Body of pancreas (tissue), 4 donors: Measurements from ENCODE around the gene TMEM186. TPM values are rescaled to one million over a fixed set of nuclear protein-coding genes. Genes with fewer than 3 reads are reported as not detected.

Source experiments
- ATAC-seq: fragments of 150-250 bp; one replicate; pipeline ENCODE4 v1.9.1; 2016
- DNase-seq, 4 donors: peaks; one replicate each; pipeline ENCODE4 v3.0.0-alpha.2; 2019
- H3K27ac ChIP-seq, 4 donors: fragments of 200-600 bp; sonication (generic); 1 replicate in 3 of 4; 2 replicates in 1 of 4; pipeline versions ENCODE4 v1.5.1 to v1.6.1; 2016 to 2019; ENCODE audit warnings: mild to moderate bottlenecking in 1 of 4, mixed read lengths in 1 of 4, moderate library complexity in 1 of 4
- H3K27me3 ChIP-seq, 2 donors: fragments of 200-600 bp; sonication (generic); one replicate each; pipeline ENCODE4 v1.6.0; 2016; ENCODE audit warnings: mild to moderate bottlenecking in 1 of 2
- H3K36me3 ChIP-seq, 2 donors: fragments of 200-600 bp; sonication (generic); replicated peaks in 1 of 2; 2 replicates each; pipeline ENCODE4 v1.5.1; 2016; ENCODE audit warnings: low read depth in 2 of 2; ENCODE audit not compliant: insufficient read depth in 1 of 2
- H3K4me1 ChIP-seq: fragments of 200-600 bp; sonication (generic); one replicate; pipeline ENCODE4 v1.6.0; 2016
- H3K4me3 ChIP-seq, 2 donors: fragments of 200-600 bp; sonication (generic); 1 replicate in 1 of 2; 2 replicates in 1 of 2; pipeline ENCODE4 v1.5.1; 2016 to 2019
- H3K9me3 ChIP-seq, 3 donors: fragments of 200-600 bp; sonication (generic); 1 replicate in 2 of 3; 2 replicates in 1 of 3; pipeline ENCODE4 v1.5.1; 2016
- POLR2A ChIP-seq, 3 donors: fragments of 450-650 bp; IDR thresholded peaks; one replicate each; pipeline ENCODE4 v1.6.1; 2016; ENCODE audit warnings: antibody characterized with exemption in 3 of 3, mild to moderate bottlenecking in 2 of 3
- WGBS, 2 donors: methylation state at CpG; one replicate each; pipeline ENCODE4 v1.1.5; 2017; 5-methylcytosine and 5-hydroxymethylcytosine counted together
- intact Hi-C: fragments of 100-400 bp; cut with DNase I; formaldehyde crosslinking; loops from one replicate; pipeline ENCODE4 v1.15.1; 2023
- total RNA-seq, 2 donors: library from RNA; depleted of rRNA; stranded (reverse); fragments of >200 nt; gene quantifications; one replicate each; pipeline ENCODE4 v1.1.0, GENCODE V29; 2016
- TF ChIP-seq, protein P1 (sequence below), 7 experiments: fragments of 450-650 bp in 4 of 7; fragments of 200-600 bp in 3 of 7; sonication (generic) in 3 of 7; IDR thresholded peaks; one replicate each; pipeline ENCODE4 v1.5.1; 2016 to 2019; ENCODE audit warnings: antibody characterized with exemption in 7 of 7

The TMEM186 gene
- total RNA-seq, 2 donors from 2014 or later = 0.99 to 3.6 TPM

- no peaks in the 10 kb centered on the region for H3K9me3 ChIP-seq
- no peaks in the 10 kb centered on the region for H3K27me3 ChIP-seq
- no peak overlapping the region for H3K4me3 ChIP-seq
- H3K27ac ChIP-seq = peak overlapping the region in 3 of 4 donors; percentile 7 to 43 (median 15)
- ATAC-seq (peak; percentile 68), DNase-seq (peak in 2 of 4 donors; percentile 22 to 24)
- 15 to 23% methylated on average over 3 of the region's 3 CpGs for WGBS, 2 donors
- H3K36me3 ChIP-seq = peaks cover 9 to 15% of the 10 kb centered on the region in 2 donors
- intact Hi-C loops = no loop called here
- H3K4me1 ChIP-seq = peaks cover 9% of the 10 kb centered on the region
- TF ChIP-seq, protein P1, sequence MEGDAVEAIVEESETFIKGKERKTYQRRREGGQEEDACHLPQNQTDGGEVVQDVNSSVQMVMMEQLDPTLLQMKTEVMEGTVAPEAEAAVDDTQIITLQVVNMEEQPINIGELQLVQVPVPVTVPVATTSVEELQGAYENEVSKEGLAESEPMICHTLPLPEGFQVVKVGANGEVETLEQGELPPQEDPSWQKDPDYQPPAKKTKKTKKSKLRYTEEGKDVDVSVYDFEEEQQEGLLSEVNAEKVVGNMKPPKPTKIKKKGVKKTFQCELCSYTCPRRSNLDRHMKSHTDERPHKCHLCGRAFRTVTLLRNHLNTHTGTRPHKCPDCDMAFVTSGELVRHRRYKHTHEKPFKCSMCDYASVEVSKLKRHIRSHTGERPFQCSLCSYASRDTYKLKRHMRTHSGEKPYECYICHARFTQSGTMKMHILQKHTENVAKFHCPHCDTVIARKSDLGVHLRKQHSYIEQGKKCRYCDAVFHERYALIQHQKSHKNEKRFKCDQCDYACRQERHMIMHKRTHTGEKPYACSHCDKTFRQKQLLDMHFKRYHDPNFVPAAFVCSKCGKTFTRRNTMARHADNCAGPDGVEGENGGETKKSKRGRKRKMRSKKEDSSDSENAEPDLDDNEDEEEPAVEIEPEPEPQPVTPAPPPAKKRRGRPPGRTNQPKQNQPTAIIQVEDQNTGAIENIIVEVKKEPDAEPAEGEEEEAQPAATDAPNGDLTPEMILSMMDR (IDR thresholded peaks at IDR 0.05) = no peak
- TF ChIP-seq POLR2A (IDR thresholded peaks at IDR 0.05) = no peak
Measured at GRCh38 chr16:8773537-8773936, 23.9 kb downstream of the TMEM186 start.

- no peak overlapping the region for H3K27ac ChIP-seq
- DNase-seq (no peak), ATAC-seq (no peak)
- no peaks in the 10 kb centered on the region for H3K27me3 ChIP-seq
- H3K9me3 ChIP-seq = no peaks in the 10 kb centered on the region
- WGBS, 2 donors = 81 to 87% methylated on average over 10 to 12 of the region's 12 CpGs
- no peak for TF ChIP-seq POLR2A (IDR thresholded peaks at IDR 0.05)
- TF ChIP-seq, protein P1 (IDR thresholded peaks at IDR 0.05) = no peak
- peaks cover 6% of the 10 kb centered on the region for H3K4me1 ChIP-seq
- peaks cover 8 to 14% of the 10 kb centered on the region in 2 donors for H3K36me3 ChIP-seq
- intact Hi-C loops = loop anchor here (5.0 kb wide), 1 partner anchor 49 kb away; no protein-coding TSS in a partner anchor
- H3K4me3 ChIP-seq = no peak overlapping the region
Measured at GRCh38 chr16:8768692-8769091, 28.7 kb downstream of the TMEM186 start.

DNA sequence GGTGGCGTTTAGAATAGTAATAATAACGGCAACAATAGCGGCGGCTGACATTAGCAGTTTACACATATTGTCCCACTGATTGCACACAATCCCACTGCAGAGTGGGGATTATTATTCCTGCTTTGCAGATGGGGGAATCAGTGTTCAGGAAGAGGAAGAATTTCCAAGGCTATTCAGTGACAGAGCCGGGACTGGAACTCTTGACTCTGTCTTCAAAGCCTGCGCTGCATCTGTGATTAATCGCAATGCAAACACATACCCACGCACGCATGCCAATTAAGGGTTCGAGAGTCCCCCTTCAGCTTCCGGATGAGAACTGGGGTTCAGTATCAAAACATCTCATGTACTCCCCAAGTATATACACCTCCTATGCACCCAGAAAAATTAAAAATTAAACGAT, 29.2 kb downstream of the TMEM186 start:
- Histone ChIP-seq H3K27me3 (no peaks in the 10 kb centered on the region), H3K4me3 (no peak overlapping the region), H3K36me3 (peaks cover 8 to 14% of the 10 kb centered on the region in 2 donors), H3K27ac (no peak overlapping the region), H3K9me3 (no peaks in the 10 kb centered on the region), H3K4me1 (peaks cover 2% of the 10 kb centered on the region)
- intact Hi-C loops = loop anchor here (5.0 kb wide), 1 partner anchor 49 kb away; no protein-coding TSS in a partner anchor
- no peak for DNase-seq
- TF ChIP-seq, protein P1 (IDR thresholded peaks at IDR 0.05) = no peak
- no peak for TF ChIP-seq POLR2A (IDR thresholded peaks at IDR 0.05)
- no peak for ATAC-seq
- WGBS, 2 donors = 86 to 90% methylated on average over 11 to 12 of the region's 12 CpGs

GRCh38 chr16:8767176-8767575, 30.3 kb downstream of the TMEM186 start:
- WGBS, 2 donors = 97 to 98% methylated on average over 4 to 6 of the region's 8 CpGs
- intact Hi-C loops = loop anchor here (5.0 kb wide), 1 partner anchor 50 kb away; no protein-coding TSS in a partner anchor
- Histone ChIP-seq H3K27ac (no peak overlapping the region), H3K9me3 (no peaks in the 10 kb centered on the region), H3K4me1 (no peaks in the 10 kb centered on the region), H3K4me3 (no peak overlapping the region), H3K36me3 (peaks cover 8 to 14% of the 10 kb centered on the region in 2 donors), H3K27me3 (no peaks in the 10 kb centered on the region)
- no peak for ATAC-seq
- DNase-seq = no peak
- TF ChIP-seq POLR2A (IDR thresholded peaks at IDR 0.05) = no peak
- TF ChIP-seq, protein P1 (IDR thresholded peaks at IDR 0.05) = no peak
